ENCODE results near the gene GALR3.

DNA sequence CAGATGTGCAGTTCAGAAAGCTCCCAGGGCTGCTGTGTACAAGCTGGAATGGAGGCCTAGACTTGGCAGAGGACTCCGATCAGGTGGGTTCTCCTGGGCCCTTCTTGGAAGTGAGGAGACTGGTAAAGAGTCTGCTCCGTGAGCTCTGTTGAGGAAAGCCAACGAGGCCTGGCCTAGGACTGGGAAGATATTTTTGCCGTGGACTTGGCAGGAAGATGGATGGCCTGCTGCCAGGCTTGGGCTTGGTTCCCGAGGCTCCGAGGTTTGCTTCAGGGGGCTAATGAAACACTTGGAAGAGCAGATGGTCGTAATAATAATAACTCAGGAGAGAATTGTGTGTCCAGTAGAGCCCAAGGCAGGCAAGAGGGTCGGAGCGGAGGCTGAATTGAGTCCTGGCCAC is 3.9 kb downstream of the GALR3 start:
- TF ChIP-seq, protein P1, sequence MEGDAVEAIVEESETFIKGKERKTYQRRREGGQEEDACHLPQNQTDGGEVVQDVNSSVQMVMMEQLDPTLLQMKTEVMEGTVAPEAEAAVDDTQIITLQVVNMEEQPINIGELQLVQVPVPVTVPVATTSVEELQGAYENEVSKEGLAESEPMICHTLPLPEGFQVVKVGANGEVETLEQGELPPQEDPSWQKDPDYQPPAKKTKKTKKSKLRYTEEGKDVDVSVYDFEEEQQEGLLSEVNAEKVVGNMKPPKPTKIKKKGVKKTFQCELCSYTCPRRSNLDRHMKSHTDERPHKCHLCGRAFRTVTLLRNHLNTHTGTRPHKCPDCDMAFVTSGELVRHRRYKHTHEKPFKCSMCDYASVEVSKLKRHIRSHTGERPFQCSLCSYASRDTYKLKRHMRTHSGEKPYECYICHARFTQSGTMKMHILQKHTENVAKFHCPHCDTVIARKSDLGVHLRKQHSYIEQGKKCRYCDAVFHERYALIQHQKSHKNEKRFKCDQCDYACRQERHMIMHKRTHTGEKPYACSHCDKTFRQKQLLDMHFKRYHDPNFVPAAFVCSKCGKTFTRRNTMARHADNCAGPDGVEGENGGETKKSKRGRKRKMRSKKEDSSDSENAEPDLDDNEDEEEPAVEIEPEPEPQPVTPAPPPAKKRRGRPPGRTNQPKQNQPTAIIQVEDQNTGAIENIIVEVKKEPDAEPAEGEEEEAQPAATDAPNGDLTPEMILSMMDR (conservative IDR thresholded peaks at IDR 0.05): no peak
- TF ChIP-seq EZH2 (IDR thresholded peaks at IDR 0.05; ENCODE audit: low read depth): no peak
